Neuron (in vitro differentiated cells): ENCODE results near the gene PRXL2B.
A peak's percentile ranks its signal among the peaks of the same experiment; 100 is the strongest.
"Not testable (repeated sequence)": the region's sequence is repeated elsewhere in the genome, so short reads cannot be mapped to it uniquely, and the experiment has no call there.

Experiments used
- H2AFZ ChIP-seq: one replicate; pipeline ENCODE4 v1.6.1; 2013; ENCODE audit warnings: low read depth, mild to moderate bottlenecking, inconsistent platforms, low read length, moderate library complexity
- H3K27me3 ChIP-seq: one replicate; pipeline ENCODE4 v1.6.1; 2013; ENCODE audit warnings: low read length; ENCODE audit not compliant: insufficient read depth
- H3K36me3 ChIP-seq: one replicate; pipeline ENCODE4 v1.6.1; 2013; ENCODE audit warnings: low read length; ENCODE audit not compliant: insufficient read depth
- H3K4me1 ChIP-seq: one replicate; pipeline ENCODE4 v1.6.1; 2013; ENCODE audit warnings: low read length; ENCODE audit not compliant: insufficient read depth
- H3K4me3 ChIP-seq: 2 replicates; pipeline ENCODE4 v1.5.1; 2013; ENCODE audit warnings: mild to moderate bottlenecking, low read length, moderate library complexity
- H3K9me3 ChIP-seq: one replicate; pipeline ENCODE4 v1.6.1; 2013; ENCODE audit warnings: low read length

PRXL2B gene

DNA sequence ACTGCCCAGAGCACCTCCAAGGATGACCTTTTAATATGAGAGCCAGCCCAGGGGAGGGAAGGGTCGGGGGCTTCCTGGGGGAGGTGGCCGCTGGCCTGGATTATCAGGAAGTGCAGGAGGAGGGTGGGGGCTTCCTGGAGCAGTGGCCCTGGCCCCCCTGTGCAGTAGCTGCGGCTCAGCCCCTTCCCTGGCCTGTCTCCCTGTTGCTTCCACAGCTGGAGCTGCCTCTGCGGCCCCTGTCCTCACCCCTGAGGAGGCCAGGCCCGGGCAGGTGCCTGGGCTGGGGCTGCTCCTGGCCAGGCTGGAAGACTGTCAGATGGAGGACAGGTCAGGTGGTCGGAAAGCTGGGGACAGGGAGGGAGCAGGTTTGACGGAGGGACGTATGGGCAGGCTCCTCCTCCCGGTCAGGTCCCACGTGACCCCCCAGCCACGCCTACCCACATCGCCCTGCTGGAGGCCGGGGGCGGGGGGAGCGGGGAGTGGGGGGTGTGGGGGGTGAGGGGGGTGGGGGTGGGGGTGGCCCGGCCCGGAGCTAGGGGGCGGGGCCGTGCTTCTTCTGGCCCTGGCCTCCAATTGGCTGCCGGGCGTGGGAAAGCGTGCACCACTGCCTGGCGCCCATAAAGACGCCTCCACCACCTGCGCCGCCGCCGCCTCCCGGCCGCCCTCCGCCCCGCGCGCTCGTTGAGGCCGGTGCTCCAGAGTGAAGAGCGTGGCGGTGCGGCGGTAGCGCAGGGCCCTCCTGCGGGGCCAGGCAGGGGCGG, 40.6 kb upstream of the PRXL2B start:
- Histone ChIP-seq H3K4me1 (peaks cover 73% of the 10 kb centered on the region), H3K27me3 (no peaks in the 10 kb centered on the region), H3K4me3 (peak overlapping the region; percentile 63), H2AFZ (no peak overlapping the region), H3K36me3 (no peaks in the 10 kb centered on the region), H3K9me3 (no peaks in the 10 kb centered on the region)

DNA sequence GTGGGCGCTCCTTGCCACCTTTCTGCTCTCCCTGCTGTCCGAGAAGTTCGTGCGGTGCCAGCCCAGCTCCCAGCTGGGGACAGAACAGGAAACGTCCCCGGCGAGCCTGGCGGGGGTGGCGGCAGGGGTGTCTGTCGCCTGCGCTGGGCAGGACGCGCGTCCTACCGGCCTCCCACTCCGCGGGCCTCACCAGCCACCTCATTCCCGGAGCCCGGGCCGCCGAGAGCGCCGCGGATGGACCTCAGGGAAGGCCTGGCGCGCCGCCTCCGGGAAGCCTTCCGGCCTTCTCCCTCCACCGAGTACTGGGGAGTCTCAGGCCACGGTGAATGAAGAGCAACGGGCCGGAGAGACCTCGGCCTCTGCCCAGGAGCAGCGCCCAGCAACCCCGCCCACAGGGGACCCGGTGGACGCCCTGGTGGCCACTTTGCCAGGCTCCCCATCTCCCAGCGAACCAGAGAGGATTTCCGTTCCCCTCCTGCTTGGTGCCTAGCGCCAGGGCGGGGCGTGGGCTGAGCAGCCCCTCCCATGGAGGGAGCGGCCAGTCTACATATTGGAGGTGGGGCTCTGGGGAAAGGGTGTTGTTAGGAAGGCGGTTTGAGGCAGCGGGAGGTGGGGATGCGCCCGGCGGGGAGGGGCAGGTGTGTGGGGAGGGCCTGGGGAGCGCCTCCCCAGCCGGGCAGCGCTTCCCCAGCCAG, 39.9 kb upstream of the PRXL2B start:
- H3K36me3 ChIP-seq, result no peaks in the 10 kb centered on the region
- H3K9me3 ChIP-seq, result no peaks in the 10 kb centered on the region
- peaks cover 70% of the 10 kb centered on the region for H3K4me1 ChIP-seq
- no peak overlapping the region for H2AFZ ChIP-seq
- no peaks in the 10 kb centered on the region for H3K27me3 ChIP-seq
- peak overlapping the region; percentile 63 for H3K4me3 ChIP-seq

DNA sequence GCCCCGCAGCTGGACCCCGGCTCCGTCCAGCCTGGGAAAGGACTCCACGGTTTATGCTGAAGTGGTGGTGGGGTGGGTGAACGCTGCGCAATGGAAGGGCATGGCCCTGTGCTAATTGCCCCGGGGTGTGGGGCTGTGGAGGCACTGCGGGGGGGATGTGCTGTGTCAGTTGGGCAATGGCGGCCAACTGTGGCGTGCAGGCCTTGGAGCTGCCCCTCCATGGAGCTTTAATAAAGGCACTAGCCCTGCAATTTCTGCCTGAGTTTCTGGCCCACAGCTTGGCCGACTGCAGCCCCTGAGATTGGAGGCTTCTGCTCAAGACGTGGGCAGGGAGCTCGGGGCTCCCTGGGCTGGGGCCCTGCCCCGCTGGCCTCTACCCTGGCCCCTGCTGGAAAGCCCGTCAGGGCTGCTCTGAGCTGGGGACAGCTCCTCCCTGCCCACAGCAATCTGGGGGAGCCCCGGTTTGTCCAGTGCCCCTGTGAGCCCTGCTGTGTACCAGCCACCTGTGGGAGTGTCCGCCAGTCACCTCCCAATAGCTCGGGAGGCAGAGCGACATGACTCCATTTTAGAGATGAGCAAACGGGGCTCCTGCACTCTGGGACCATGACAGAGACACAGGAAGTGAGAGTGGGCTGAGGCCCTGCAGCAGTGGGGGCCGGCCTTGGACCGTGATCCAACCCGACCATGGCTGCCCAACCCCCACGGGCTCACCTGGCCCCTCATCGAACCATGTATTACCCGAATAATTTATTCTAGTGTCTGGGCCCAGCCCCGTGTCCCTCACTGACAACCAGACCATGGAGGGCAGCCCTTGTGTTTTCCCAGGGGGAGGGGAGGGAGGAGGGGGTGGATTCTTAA, 39.1 kb upstream of the PRXL2B start:
- H2AFZ ChIP-seq, result no peak overlapping the region
- peaks cover 67% of the 10 kb centered on the region for H3K4me1 ChIP-seq
- peak overlapping the region; percentile 63 for H3K4me3 ChIP-seq
- H3K9me3 ChIP-seq, result no peaks in the 10 kb centered on the region
- H3K36me3 ChIP-seq, result no peaks in the 10 kb centered on the region
- H3K27me3 ChIP-seq, result no peaks in the 10 kb centered on the region

DNA sequence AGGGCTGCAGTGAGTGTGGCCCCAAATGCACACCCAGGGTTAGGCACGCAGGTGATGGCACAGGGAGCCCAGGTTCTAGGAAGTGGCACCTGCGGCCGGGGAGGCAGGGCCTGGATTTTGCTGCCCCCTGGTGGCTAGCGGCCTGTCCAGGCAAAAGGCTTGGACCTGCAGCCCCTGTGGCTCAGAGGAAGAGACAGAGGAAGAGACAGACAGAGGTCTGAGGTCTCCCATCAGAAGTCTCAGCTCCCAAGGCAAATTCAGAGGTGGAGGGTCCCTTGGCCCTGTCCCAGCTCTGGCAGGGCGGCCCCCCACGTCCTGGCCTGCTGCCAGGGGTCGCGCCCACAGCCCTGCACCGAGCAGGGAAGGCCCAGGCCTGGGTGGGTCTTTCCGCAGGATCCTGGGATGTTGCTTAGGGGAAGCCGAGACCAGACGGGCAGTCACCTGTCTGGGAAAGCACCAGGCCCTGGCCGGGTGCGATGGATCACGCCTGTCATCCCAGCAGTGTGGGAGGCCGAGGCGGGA, 38.4 kb upstream of the PRXL2B start:
- no peaks in the 10 kb centered on the region for H3K36me3 ChIP-seq
- H3K9me3 ChIP-seq, result no peaks in the 10 kb centered on the region
- H3K27me3 ChIP-seq, result no peaks in the 10 kb centered on the region
- H3K4me1 ChIP-seq, result peaks cover 60% of the 10 kb centered on the region
- no peak overlapping the region for H2AFZ ChIP-seq
- peak overlapping the region; percentile 63 for H3K4me3 ChIP-seq

DNA sequence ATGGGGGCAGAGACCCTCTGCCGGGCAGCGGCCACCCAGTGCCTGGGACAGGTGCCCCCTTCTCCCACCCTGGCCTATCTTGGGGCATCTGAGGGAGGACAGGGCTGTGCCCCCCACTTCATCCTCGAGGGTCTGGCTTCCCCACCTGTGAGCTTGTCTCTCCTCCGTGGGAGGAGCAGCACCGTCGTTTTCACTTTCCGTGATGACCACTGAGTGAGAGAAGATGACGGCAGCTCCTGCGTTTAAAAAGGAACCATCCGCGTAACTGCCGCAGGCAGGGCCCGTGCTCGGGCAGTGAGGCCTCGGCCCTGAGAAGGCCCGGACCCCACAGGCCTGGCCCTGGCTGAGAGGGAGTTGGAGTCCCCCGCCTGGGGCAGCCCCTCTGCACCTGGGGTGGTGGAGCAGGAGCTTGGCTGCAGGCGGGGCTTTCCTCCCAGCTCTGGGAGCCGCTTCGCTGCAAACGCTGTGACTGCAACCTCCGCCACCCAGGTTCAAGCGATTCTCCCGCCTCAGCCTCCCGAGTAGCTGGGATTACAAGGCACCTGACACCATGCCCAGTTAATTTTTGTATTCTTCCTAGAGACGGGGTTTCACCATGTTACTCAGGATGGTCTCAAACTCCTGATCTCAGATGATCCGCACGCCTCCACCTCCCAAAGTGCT, 37.1 kb upstream of the PRXL2B start:
- H3K36me3 ChIP-seq, H3K9me3 ChIP-seq, H2AFZ ChIP-seq, H3K27me3 ChIP-seq, H3K4me3 ChIP-seq: not testable (repeated sequence)
- H3K4me1 ChIP-seq, result peaks cover 46% of the 10 kb centered on the region

DNA sequence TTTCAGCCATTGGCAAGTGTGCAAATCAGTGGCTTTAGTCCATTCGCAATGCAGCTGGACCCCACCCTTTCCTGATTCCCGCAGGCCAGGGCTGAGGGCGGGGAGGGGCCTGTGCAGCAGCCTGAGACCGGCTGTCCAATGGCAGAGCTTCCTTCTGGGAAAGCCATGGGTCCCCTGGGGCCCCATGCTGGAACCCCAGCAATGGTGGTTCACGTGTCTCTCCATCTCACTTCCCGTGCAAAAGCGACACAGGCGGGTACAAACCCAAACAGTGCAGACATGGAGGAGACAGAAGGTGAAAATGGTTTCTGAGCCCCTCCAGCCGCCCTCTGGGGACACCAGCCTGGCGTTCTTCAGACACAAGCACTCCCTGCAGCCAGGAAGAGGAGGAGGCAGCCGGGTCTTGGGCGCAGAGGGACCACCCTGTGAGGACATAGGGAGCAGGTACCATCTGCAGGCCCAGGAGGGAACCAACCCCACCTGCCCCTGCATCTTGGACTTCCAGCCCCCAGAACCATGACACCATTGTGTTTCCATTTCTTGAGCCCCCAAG, 36.2 kb upstream of the PRXL2B start:
- H3K36me3 ChIP-seq, H3K4me3 ChIP-seq, H3K27me3 ChIP-seq, H3K9me3 ChIP-seq, H2AFZ ChIP-seq: not testable (repeated sequence)
- H3K4me1 ChIP-seq, result peaks cover 37% of the 10 kb centered on the region

DNA sequence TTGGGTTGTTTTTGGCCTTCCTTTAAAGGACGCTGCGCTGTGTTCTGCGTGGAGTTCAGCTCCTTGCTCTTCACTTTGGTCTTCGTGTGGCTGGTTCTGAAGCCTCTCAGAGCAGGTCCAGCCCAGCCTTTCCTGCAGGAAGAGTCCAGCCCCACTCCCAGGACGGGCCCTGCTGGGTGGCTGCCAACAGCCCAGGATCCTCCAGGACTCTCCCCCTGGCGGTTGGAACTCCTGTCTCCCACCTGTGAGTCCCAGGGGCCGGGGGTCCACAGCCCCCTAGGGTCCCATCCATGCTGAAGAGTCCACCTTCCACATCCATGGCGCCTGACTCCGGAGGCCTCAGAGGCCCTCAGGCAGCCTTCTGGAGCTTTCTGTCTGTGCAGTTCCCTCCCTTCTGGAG, 35.0 kb upstream of the PRXL2B start:
- peaks cover 41% of the 10 kb centered on the region for H3K4me1 ChIP-seq
- not testable (repeated sequence) for H3K4me3 ChIP-seq, H2AFZ ChIP-seq, H3K36me3 ChIP-seq, H3K9me3 ChIP-seq, H3K27me3 ChIP-seq

DNA sequence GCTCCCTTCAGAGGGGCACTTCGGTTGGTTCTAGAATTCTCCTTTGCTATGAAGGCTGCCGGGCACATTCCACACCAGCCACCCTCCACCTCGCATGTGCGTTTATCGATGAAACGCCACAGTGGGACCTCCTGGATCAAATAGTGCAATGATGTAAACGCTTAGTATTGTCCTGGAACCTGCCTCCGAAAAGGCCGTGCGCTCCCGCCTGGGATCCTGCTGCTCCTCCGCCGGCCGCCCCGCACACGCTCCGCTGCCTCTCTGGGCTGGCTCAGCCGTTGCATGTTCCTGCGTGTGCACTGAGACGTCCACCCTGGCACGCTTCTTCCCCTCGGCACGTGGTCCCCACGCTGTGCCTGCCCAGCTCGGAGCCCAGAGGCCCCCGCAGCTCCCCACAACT, 34.4 kb upstream of the PRXL2B start:
- Histone ChIP-seq H3K4me3 (no peak overlapping the region), H2AFZ (no peak overlapping the region), H3K4me1 (peaks cover 38% of the 10 kb centered on the region)

DNA sequence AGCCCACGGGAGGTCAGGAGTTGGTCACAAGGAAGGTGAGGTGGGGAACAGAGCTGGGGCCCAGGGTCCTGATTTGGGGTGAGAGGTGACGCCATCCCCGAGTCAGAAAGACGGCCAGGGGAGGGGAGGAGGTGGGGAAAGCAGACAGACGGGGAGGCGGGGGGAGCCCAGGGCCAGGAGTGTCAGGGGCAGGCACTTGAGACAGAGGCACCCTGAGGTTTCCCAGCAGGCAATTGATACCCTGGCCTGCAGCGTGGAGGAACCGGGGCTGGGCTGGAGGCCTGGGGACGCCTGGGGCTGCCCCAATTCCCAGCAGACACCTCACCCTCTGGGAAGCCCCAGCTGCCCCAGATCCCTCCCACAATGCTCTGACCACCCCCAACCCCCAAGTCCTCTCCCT, 33.5 kb upstream of the PRXL2B start:
- H2AFZ ChIP-seq, H3K27me3 ChIP-seq, H3K36me3 ChIP-seq, H3K9me3 ChIP-seq, H3K4me3 ChIP-seq: not testable (repeated sequence)
- H3K4me1 ChIP-seq, result peaks cover 30% of the 10 kb centered on the region

More for the DNA sequence above, 34.4 kb upstream of the PRXL2B start:
- Histone ChIP-seq H3K36me3 (no peaks in the 10 kb centered on the region), H3K9me3 (no peaks in the 10 kb centered on the region), H3K27me3 (no peaks in the 10 kb centered on the region)

DNA sequence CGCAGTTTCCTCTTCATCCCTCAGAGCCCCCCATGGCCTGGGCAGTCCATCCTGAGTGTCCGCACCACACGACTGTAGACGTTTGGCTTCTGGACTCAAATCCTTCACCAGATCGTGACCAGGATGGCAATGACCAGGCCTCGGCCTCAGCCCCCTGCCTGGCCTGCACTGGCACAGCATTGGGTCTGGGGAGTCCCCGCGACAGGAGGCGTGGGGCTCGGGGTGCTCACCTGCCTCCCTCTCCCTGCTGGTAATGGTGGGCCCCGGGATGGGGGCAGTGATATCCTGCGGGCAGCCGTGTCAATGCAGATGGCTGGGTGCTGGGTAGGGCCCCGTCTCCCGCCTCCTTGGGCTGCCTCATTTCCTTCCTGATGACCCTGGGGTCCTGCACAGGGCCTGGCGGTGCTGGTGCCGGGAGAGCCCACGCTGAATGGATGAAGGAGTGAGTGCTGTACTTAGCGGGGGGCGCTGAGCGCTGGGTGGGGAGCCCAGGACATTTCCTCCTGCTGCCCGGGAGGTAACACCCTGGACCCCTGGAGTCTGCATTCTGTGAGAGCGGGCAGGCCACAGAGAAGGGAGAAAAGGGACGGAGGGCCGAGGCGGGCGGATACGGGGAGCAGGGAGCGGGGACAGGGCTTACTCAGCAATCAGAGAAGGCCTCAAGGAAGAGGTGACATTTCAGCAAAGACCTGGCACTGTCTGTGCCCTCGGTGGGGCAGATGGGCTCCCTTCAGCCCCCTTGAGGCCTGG, 32.5 kb upstream of the PRXL2B start:
- H3K36me3 ChIP-seq, result no peaks in the 10 kb centered on the region
- H3K9me3 ChIP-seq, result no peaks in the 10 kb centered on the region
- peaks cover 21% of the 10 kb centered on the region for H3K4me1 ChIP-seq
- H2AFZ ChIP-seq, result no peak overlapping the region
- H3K4me3 ChIP-seq, result no peak overlapping the region
- no peaks in the 10 kb centered on the region for H3K27me3 ChIP-seq

DNA sequence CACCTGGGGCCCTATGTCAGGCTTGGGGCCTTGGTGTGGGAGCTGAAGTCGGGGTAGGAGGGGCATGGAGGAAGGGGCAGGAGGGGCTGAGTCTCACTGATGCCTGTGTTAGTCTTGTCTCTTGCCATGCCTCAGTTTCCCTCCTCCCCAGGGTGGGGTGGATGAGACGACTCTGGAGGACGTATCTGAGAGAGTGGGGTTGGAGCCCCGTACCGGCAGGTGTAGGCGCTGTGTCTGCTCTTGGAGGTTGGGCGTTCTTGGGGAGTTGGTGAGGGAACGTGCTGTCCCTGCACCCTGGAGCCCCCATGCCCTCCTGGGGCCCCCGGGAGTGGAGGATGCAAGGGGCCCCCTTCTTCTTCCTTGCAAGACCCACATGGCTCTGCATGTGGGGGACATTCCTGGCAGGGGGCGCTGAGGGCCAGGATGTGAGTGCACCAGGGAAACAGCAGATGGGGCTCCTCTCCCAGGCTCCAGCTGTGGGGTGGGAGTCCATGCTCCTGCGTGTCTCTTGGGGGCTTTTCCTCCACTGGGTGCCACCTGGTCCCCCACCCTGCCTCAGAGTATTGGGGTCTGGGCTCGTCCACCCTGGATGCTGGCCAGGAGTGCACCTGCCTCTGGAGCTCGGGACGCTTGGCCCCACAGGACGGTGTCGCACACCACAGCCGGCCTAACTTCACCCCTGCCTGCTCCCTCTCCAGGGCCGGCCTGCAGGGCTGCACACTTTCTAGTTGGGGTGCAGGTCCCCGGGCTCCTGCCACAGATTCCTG, 31.8 kb upstream of the PRXL2B start:
- no peaks in the 10 kb centered on the region for H3K27me3 ChIP-seq
- peaks cover 18% of the 10 kb centered on the region for H3K4me1 ChIP-seq
- H3K36me3 ChIP-seq, result no peaks in the 10 kb centered on the region
- H3K4me3 ChIP-seq, result no peak overlapping the region
- H2AFZ ChIP-seq, result no peak overlapping the region
- H3K9me3 ChIP-seq, result no peaks in the 10 kb centered on the region
